HL-60/S4 (cell line): ENCODE results near the gene MORN5.

Source experiments
- in situ Hi-C: fragments of 300-500 bp; cut with MboI; formaldehyde crosslinking; loops from 2 replicates; pipeline ENCODE4 v1.14.3; 2022; ENCODE audit warnings: low sequenced_read_pairs

Gene MORN5

DNA sequence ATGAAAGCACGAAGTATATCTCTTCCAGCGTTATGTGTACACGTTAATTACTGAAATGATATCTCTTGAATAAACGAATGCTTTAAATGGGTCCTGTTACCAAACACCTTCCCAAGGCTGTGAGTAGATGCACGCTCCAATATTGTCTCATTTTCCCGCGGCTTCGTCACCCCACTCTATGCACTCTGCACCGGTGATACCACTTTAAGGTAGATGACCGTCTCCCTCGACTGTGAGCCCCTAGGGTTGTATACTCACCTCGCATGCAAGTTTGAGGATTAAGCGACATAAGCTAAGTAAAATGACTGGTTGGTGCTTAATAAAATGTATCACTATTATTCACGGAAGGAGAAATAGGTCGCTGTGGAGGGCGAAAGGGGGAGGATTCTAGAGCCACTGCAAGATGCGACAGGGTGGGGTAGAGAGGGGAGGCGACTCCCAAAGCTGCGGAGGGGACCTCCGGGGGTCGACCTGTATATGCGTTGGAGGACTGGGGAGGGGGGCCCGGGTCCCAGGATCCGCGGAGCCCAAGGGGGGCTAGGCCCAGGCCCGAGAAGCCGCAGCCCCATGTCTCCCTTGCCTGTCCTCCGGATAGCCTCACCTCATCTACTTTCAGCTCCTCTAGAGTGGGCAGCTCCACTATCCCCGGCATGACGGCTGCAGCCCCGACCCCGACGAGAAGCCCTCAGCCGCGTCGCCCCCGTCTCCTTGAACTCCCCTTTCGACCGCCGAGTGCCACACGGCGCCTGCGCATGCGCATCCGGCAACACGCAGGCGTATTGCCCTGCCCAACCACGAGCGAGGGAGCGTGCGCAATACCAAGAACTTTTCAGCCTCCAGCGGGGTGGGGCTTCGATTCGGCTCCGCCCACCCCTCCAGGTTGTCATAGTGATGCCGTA is at the start of gene MORN5, which contains the start of gene NDUFA8:
TSS of gene MORN5 (plus strand) at position 883 of the 899 bp plus-strand sequence. CDS start 65 bp downstream, outside the sequence.
TSS of gene NDUFA8 (minus strand) at position 754 of the 899 bp plus-strand sequence. CDS start at position 652, 102 bp downstream.
- in situ Hi-C loops = no loop called here

DNA sequence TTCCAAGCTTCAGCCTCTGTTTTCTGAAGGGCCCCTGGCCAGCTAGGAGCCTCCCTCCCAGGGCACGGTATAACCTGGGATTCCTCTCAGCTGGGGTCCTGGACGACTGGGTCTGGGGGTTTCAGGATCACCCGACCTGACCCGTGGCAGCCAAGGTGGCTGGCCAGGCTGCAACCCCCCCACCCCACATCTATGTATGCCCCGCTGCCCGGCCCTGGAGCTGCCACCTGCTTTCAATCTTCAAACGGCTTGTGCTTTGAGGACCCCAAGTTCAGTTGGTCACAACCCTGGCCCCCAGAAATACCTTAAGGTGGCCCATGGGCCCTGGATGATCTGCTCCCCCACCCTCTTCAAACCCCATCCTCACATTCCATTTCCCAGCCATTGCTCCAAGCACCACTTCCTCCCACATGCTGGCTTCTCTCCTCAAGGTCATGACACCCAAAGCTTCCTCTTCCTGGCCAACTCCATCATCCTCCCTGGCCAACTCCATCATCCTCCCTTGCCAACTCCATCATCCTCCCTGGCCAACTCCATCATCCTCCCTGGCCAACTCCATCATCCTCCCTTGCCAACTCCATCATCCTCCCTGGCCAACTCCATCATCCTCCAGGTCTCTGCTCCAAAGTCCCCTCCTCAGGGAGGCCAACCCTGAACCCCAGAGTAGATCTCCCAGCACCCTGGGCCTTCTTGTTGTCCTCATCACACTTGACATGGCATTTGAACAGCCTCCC is 49.4 kb upstream of the MORN5 start:
- in situ Hi-C loops = loop anchor here (25.0 kb wide), 1 partner anchor 702 kb away; the partner anchor contains the start of gene OR1K1

DNA sequence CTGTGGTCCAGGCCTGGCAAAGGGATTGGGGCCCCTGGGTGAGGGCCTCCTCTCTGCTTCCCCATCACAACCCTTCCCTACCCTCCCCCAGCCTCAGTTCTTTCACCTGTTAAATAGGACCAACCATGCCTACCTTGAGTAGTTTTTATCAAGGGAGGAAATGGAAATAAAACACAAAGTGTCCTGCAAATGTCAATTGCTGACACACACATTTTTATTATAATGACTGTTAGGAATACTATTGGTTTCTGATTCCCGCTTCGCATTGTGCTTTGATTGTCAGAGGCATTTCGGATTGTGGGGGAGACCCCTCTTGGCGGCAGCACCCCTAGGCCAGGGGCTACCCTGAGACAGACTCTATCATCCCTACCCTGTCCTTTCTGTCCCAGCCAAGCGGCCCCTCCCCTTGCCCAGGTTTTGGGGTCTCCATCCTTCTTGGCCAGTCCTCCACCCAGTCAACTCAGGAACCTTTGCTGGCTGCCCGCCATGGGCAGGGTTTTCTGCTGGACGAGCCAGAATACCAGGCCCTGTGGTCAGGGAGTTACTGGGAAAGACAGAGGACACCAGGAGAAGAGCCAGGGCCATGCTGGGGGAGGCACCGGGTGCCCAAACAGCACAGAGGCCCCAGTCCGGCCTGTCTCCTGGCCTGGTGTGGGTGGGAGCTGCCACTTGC is 48.2 kb upstream of the MORN5 start:
- in situ Hi-C loops = loop anchor here (25.0 kb wide), 1 partner anchor 701 kb away; the partner anchor contains the start of gene OR1K1

DNA sequence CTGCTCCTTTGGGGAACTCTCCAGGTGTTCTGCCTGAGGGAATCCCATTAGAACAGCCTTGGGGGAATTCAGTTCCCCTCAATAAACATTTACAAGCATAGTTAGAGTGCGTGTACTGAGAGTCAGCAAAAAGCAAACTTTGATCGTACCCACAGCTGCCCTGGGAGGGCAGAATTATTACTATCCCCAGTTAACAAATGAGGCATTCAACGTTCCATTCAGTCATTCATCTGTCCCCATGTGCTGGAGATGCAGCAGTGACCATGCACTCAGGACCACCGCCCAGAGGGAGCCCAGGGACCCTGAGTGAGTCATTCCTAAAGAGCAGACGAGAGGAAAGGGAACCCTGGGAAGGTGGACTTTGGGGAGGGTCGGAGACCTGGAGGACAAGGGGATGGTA is 47.5 kb upstream of the MORN5 start:
- in situ Hi-C loops = loop anchor here (25.0 kb wide), 1 partner anchor 700 kb away; the partner anchor contains the start of gene OR1K1

DNA sequence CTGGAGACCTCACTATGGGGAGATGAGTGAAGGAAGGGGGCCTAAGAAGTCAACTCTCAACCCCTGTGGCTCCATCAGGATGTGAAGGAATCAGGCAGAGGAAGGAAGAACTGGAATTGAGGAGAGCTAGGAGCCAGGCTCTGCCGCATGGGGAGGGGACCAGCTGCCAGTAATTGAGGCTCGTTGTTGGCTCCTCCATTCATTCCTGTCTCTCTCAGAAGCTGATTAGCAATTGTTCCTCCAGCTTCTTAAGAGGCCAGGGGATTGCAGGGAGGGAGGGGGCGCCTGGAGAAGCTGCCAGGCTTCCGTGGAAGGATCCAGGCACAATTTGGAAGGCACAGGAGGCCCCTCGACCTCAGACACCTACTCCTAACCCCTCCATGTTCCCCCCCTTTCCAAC is 46.1 kb upstream of the MORN5 start:
- in situ Hi-C loops = loop anchor here (25.0 kb wide), 1 partner anchor 699 kb away; the partner anchor contains the start of gene OR1K1

DNA sequence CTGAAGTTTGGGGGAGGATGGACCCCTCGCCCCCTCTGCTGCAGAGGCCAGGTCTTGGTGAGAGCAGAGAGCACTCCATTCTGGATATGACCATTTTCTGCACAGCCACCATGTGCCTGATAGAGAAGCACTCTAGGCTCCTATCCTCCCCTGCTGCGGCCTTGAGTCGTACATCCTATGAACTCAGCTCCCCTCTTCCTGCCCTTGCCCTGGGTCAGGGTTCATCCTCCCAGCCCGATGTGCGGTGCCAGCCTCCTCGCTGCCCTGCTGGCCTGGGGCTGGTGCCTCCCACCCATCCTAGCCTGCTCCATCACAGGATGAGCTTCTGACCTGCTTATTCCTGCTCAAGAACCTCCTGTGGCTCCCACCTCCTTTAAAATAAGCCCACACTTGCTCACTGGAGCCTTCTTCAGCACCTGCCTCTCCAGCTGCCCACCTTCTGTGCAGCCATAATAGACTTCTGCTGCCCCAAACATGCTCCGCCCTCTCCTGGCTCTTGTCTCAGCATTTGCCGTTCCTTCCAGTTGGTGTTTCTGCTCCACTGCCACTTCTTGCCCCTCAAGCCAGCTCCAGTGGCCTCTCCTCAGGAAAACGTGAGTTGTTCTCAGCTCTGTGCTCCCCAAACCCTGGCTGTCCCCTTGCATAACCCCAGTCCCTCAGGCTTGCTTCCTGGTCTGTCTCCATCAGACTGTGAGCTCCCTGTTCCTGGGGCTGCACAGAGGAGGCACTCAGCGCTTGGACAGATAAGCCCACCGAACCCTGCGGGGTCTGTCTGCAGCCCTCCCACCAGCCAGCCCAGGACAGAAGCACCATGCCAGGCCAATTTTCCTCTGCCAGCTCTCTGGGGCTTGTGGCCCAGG is 44.3 kb upstream of the MORN5 start:
- in situ Hi-C loops = loop anchor here (25.0 kb wide), 1 partner anchor 697 kb away; the partner anchor contains the start of gene OR1K1

DNA sequence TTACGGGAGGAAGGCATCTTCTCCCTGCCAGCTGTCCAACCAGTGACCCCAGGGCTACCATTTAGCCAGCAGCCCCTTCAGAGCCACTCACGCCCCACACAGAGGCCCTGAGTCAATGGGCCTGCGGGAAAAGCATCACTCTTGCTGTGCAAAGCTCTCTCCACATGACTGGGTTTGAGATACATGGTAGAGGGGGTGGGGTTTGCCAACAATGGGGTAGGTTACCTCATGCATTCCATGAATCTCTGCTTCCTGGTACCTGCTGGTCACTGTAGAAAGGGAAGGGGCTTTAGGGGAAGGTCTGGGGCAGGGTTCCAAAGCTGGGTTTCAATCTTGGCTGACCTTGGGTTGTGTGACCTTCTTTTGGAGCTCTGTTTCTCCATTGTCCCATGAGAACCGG is 43.7 kb upstream of the MORN5 start:
- in situ Hi-C loops = loop anchor here (25.0 kb wide), 1 partner anchor 696 kb away; the partner anchor contains the start of gene OR1K1

DNA sequence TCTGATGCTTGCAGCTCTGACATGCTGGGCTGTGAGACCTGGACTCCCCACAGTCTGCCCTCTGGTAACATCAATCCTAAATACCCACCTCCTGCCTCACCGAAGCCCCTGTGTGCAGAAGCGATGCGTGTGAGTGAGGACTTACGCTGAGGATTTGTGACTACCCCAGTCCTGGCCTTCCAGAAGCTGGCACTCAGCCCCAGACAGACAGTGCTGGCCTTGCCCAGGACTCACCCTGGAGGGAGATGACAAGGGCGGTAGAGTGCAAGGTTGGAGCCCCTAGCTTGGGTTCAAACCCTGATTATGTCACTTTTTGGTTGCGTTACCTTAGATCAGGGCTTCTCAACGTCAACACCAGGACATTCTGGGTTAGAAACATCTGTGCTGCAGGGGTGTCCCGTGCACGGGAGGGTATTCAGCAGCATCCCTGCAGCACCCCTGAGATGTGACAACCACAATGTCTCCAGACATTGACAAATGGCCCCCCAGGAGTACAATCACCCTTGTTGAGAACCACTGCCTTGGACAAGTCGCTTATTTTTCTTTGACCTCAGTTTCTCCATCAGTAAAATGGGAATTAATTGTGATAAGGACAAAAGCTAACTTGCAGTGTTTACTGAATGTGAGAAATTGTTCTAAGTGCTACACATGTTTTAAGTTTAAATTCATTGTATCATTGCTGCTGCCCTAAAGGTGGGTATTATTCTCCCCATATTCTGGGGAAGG is 43.1 kb upstream of the MORN5 start:
- in situ Hi-C loops = loop anchor here (25.0 kb wide), 1 partner anchor 696 kb away; the partner anchor contains the start of gene OR1K1

DNA sequence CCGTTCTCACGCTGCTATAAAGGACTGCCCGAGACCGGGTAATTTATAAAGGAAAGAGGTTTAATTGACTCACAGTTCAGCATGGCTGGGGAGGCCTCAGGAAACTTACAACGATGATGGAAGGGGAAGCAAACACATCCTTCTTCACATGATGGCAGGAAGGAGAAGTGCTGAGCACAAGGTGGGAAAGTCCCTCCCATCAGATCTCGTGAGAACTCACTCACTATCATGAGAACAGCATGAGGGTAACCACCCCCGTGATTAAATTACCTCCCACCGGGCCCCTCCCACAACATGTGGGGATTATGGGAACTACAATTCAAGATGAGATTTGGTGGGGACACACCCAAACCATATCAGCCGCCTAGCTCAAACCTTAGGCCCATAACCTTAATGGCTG is 42.5 kb upstream of the MORN5 start:
- in situ Hi-C loops = loop anchor here (25.0 kb wide), 1 partner anchor 695 kb away; the partner anchor contains the start of gene OR1K1

DNA sequence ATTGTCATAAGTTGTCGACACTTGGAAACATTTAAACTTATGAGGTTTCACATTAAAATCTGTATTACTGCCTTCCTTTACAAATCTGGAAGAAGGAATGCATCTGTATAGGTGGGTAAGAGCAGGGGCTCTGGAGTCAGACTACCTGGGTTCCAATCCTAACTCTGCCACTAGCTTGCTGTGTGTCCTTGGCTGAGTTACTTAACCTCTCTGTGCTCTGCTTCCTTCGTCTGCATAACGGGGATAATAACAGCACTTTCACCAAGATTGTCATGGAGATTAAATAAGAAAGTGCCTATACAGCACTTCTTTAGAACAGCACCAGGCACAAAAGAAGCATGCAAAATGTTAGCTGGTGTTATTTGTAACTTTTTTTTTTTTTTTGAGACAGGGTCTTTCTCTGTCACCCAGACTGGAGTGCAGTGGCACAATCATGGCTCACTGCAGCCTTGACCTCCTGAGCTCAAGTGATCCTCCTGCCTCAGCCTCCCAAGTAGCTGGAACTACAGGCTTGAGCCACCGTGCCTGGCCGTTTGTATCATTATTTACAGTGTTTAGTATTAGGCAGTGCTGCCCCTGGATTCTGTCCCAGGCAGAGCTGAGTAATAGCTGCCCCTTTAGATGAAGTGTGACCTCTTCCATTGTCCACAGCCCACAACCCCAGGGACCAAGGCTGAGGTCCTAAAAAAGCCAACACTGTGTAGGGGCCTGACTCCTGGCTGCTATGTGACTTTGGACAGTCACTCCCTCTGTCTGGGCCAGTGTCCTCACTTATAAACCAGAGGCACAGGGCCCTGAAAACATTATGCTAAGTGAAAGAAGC is 41.2 kb upstream of the MORN5 start:
- in situ Hi-C loops = loop anchor here (25.0 kb wide), 1 partner anchor 694 kb away; the partner anchor contains the start of gene OR1K1

DNA sequence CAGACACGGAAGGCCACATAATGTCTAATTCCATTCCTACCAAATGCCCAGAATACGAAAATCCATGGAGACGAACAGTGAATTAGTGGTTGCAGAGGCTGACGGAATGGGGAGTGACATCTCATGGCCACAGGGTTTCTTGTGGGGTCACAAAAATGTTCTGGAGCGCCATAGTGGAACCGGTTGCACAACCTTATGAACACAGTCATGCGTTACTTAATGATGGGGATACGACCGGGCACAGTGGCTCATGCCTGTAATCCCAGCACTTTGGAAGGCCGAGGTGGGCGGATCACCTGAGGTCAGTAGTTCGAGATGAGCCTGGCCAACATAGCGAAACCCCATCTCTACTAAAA is 40.6 kb upstream of the MORN5 start:
- in situ Hi-C loops = loop anchor here (25.0 kb wide), 1 partner anchor 693 kb away; the partner anchor contains the start of gene OR1K1

DNA sequence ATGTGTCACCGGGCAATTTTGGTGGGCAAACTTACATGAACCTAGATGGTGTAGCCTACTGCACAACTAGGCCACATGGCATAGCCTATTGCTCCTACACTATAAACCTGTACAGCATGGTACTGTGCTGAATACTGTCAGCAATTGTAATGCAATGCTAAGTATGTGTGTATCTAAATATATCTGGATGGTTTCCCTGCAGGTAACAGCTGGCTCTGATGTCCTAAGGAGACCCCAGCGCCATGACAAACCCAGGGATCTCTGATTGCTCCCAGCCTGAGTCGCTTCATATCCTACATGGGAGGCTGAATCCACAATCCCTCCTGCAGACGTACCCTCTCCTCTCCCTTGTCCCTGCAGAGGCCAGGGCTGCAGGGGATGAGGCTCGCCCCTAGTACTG is 40.0 kb upstream of the MORN5 start:
- in situ Hi-C loops = loop anchor here (10.0 to 25.0 kb wide), 3 partner anchors 235 to 693 kb away; partner anchors contain the start of gene OR1K1

DNA sequence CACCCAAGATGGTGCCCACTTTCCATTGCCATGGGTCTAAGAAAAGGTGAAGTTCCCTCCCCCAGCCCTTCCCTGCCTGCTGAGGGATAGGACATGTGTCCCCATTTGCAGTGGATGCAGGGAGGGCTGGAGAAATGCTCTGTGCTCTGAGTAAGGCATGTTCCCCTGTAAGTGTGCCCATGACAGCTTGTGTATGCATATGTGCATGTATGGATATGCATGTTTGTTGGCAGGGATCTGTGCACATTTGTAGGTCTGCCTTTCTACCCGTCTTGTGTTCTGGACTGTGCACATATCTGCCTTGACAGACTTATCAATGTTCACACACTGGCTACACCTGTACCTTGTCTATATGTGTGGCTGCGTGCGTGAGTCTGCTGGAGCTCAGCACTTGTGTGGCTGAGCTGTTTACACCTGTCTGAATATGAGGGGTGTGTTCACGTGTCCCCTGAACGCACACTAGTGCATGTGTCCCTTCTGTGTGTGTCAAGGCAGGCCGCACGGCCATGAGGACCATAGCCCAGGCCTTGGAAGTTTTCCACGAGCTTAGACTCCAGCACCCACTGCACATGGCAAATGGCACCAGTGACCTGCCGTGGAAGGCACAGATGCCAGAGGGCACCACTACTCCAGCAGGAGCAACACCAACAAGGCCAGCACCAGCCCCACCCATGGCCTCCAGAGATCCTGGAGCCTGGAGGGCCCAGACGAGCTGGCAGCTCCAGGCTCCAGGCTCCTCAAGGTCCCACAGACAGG is 39.2 kb upstream of the MORN5 start:
- in situ Hi-C loops = loop anchor here (10.0 to 25.0 kb wide), 3 partner anchors 234 to 692 kb away; partner anchors contain the start of gene OR1K1

DNA sequence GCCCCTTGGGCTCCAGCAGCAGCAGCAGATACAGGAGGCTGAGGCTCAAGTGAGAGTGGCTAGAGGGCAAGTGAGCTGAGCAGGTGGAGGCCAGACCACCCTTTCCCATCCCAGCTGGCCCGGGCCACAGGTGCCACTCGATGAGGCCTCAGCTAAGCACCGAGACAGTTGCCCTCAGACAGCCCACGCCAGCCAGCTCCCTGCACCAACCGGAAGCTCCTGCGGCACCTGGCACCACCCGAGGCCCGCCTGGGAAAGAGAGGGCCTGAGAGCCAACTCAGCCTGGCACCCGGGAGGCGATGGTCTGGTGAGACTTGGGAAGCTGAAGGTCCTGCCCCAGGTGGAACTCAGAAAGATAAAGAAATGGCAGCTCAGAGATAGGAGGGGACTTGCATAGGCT is 38.3 kb upstream of the MORN5 start:
- in situ Hi-C loops = loop anchor here (10.0 to 25.0 kb wide), 3 partner anchors 233 to 691 kb away; partner anchors contain the start of gene OR1K1

DNA sequence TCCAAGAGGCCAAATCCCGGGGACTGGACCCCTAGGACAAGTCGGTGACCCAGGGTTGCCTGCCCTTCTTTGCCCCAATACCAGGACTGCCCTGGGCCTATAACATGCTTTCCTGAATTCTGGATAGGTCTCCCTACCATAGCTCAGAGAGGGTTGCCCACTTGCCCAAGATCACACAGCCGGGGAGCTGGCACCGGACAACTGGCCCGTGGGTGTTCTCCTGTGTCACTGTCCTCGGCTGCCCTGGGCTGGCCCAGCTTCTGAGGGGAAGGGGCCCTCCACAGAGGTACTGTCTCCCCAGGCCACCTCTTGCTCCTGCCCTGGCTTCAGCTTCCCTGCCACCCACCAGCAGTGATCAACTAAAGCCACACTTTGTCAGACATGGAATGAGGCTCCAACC is 37.8 kb upstream of the MORN5 start:
- in situ Hi-C loops = loop anchor here (10.0 to 25.0 kb wide), 3 partner anchors 233 to 690 kb away; partner anchors contain the start of gene OR1K1

DNA sequence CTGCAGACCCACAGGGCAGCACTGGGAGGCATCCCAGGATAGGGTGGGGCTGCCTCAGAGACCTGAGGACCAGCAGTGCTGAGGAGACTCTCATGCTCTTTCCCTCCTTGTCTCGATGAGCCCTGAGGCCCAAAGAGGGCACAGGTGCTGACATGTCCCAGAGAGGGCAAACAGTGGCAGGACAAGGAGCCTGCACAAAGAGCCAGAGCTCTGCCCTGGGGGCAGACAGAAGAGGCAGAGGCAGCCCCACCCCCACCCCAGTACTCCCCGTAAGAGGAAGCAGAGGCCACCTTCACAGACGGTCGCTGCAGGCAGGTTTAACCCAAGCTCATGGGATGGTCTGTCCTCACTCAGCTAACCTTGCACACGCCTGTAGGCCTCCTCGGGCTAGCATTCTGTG is 37.2 kb upstream of the MORN5 start:
- in situ Hi-C loops = loop anchor here (10.0 to 25.0 kb wide), 3 partner anchors 232 to 690 kb away; partner anchors contain the start of gene OR1K1
